Activated CD8-positive, alpha-beta memory T cell treated with anti-CD3 and anti-CD28 coated beads, Interleukin-2, amount 50 U/mL, for 24 hours (primary cell): ENCODE results near the gene STRA6.
"Not testable (repeated sequence)": the region's sequence is repeated elsewhere in the genome, so short reads cannot be mapped to it uniquely, and the experiment has no call there.

Experiments used
- DNase-seq: peaks from one replicate; pipeline ENCODE4 v3.0.0-alpha.2; 2020; ENCODE audit errors: extremely low read depth

The STRA6 gene

DNA sequence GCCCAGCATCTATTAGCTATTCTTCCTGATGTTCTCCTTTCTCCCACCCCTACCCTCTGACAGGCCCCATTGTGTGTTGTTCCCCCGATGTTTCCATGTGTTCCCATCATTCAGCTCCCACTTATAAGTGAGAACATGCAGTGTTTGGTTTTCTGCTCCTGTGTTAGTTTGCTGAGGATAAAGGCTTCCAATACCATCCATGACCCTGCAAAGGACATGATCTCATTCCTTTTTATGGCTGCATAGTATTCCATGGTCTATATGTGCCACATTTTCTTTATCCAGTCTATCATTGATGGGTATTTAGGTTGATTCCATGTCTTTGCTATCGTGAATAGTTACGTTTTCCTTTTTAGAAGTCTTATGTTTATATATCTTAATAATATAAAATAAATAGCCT, 42.2 kb downstream of the STRA6 start:
- not testable (repeated sequence) for DNase-seq

DNA sequence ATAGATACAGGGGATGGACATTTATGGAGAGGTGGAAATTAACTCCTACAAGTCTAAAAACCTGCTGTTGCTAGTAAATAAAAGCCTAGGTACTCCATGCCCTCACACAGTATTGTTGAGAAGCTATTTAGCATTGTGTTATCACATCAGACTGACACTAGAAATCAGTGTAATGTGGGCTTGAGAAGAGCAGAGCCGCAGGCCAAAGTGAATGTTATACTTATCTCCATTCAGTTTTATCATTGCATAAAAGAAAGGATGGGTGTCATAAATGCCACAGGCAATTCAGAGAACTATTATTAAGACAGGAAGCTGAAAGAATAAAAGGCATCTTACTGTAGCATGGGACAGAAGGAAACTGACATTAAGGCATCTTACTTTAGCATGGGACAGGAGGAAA, 42.8 kb downstream of the STRA6 start:
- DNase-seq, result no peak

DNA sequence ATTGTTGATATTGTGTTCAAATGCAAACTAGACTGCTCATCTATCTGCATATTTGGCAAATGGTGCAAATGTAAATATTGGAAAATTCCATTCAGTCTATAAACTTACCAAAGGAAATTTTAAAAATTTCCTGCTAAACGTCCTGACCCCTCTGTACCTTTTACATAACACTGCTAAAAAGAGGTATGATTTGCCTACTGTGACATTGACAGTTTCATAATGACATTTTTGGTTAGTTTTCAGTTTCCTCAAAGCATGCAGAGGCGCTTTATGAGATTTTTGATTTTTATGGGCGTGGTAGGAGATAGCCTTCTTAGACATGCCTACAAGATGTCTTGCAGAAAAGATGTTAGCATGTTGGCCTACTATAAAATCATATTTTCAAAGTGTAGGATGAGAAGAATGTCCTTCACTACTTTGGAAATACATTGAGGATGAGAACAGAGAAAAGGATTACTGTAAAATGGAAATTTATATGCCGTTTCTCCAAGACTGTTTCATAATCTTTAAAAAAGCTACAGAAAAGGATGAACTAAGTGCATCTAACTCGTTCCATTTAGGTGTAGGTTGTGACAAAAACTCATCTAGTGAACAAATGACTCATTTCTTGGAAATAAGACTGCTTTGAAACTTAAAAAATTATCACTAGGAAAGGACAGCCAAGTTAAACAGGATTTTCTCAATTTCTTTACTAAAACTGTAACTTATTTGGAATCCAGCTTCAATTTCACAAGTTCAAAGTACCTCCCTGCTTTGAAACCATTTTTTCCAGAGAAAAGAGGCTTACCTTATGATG, 43.5 kb downstream of the STRA6 start:
- DNase-seq, result no peak

DNA sequence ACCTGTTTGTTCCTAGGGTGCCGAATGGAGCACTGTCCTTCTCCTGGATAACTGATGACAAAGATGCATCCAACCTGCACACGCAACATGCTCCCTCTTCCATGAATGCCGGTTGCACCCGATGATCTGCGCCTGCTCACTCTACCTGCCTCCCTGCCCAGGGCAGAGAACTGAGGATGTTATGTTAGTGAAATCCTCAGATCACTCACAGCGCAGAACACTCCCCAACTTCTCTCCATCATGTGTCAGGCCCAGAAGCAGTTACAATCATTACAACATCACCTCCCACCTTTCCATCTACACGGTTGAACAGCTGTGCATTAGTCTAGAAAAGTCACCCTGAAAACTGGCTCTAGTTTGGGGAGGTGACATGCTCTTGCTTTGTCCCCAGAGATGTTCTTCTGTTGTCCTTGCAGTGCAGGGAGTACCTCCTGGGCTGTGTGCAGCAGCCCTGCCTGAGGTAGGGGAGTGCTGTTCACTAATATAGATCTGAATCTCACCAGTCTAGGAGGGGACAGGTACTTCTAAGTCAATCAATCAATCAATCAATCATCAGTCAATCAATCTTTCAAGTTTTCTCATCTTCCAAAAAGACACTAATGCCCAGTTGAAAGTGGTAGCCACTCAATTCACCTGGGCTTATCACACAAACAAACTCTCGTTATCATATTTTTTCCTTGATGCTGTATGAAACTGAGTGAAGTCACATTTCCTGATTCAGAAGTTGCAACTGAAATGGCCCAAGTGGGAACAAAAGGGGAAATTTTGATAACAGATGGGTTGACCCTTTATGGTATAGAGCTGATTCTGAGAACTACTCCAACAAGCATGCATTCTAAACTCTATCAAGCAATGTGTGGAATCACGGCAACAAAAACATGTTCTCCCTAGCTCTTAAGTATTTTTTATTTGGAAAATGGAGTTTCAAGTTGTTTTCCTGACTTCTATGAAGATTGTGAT, 44.4 kb downstream of the STRA6 start:
- no peak for DNase-seq

DNA sequence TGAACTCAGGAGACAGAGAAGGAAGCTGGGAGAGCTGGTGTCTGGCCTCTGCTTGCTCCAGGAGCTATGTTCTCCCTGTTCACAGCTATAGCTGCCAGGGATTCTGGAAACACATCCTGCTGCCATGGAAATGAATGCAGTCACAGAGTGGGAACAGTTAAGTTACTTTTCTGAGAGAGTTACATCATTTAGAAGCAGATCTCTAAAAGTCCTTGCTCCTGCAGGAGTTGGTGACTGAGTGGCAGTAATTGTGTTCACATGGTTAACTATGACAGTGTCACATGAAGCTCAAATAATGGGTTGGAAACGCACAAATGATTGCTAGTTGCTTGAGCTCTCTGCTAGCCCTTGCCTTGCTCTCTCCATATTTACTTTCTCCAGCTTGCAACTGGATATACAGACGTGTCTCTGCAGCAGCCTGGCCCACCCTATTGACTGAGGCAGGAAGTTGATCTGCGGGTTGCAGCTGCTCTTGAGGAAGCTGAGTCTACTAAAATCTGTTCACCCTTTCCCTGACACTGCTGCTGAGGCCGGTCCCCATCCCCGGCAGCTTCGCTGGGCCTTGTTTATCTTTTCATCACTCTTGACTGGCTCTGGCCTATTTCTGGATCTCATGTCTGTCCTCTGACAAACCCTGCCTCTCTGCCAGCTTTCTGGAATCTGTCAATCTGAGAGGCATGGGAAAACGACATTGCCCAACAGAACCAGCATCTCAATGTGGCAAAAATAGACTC, 45.7 kb downstream of the STRA6 start:
- DNase-seq, result no peak

DNA sequence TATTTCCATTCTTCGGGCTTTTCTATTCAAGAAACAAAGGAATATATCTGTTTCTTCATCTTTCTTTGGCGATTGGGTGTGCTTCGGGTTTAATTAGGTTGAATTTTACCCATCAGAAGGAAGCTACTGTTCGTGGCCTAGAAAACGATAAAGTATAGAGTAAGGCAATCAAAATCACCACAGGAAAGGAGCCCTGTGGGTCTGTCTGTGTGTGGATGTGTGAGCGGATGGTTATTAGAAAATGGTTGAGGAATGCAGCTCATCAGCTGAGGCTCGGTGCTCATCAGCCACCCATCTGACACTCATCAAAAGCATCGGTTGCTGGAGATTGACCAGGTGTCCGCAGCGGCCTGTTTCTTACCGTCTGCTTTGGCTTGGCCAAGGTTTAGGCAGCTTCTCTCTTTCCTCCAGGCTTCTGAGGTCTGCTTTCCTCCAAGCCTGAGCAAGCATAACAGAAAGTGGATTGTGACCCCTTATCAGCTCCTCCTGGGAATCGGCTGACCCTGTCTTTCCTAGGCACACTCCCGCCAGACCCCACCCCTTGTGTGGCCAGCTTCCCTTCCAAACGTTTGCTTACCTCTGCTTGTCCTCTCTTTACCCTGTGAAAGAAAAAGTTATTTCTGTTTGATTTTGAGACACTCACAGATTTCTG, 46.7 kb downstream of the STRA6 start:
- no peak for DNase-seq

DNA sequence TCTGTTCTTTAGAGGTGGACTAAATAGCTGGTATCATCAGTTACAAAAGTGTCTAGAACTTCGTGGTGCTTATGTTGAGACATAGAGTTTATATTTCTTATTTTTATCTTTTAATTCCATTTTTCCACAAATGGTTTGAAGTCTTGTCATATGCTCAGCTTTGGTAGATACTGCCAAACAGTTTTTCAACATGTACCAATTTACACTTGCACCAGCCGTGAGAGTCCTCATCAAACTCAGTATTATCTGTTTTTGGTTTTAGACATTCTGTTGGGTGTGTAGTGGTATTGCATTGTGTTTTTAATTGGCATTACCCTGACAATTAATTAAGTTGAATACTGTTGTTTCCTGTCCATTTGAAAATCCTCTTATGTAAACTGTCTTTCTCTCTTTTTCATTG, 55.5 kb downstream of the STRA6 start:
- DNase-seq, result no peak

DNA sequence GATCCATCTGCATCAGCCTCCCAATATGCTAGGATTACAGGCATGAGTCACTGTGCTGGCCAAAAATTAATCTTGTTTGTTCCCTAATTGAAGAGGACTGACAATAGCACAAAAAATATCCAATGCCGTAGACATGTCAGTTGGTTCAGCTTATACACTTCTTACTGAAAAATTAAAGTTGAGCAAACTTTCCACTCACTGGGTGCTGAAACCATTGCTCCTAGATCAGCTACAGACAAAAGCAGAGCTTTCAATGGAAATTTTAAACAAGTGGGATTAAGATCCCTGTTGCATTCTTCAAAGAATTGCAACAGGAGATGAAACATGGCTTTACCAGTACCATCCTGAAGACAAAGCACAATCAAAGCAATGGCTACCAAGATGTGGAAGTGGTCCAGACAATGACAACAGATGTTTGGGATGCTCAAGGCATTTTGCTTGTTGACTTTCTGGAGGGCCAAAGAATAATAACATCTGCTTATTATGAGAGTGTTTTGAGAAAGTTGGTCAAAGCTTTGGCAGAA, 56.2 kb downstream of the STRA6 start:
- DNase-seq, result no peak

DNA sequence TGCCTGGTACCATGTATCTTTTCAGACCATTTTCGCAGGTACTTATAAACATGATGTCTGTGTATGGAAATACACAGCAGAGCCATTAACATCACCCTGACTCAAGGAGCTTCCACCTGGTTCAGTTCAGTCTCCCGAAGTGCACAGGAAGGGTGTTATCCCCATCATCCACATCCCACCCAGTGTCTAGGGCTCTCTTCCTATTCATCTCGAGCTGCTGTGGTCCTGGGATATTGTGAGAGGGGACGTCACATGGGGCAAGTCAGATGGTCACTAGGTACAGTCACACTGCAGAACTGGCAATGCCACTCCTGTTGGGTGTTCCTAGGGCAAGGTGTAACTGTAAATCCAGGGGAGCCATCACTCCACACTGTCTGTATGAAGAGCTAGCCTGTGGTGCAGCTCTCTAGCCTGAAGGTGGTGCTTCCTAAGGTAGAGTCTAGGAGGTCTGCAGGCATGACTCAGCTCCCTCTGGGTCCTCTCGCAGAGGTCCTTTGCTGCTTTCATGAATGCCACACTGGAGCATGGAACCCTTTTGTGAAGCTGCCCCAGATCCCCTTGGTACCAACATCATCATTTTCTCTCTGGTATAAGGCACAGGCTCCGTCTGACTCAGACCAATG, 58.3 kb downstream of the STRA6 start:
- no peak for DNase-seq

DNA sequence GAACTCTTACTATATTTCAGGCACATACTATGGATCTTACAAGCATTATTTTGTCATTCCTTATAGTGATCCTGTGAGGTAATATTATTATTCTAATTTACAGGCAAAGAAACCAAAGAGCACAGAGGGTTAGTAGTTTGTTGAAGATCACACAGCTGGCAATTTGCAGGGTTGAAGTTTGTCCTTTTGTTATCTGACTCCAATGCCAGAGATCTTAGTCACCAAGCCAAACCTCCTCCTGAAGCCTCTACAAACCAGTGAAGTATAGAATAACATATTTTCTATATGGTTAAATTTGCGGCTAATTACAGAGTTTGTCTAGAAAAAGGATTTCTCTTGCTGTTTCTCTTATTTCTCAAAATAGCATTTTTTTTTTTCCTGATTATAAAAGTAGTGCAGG, 61.0 kb downstream of the STRA6 start:
- no peak for DNase-seq

DNA sequence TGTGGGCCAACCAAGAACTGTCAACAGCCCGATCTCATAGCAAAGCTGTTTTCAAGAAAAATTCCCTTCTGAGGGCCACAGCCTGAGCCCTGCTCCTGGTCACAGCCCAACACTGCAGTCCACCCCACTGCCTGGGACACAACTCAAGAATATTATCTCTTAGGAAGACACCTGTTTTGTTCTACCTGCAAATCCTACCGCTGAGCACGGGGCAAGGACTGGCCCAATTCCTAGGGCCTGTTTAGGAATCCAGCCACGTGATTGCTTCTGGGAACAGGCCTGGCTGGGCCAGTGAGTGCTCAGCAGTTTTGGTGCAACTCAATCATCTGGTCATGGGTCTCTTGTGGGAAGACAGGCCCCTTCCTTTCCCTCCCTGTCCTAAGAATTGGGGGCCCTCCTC, 63.9 kb downstream of the STRA6 start:
- DNase-seq, result no peak

DNA sequence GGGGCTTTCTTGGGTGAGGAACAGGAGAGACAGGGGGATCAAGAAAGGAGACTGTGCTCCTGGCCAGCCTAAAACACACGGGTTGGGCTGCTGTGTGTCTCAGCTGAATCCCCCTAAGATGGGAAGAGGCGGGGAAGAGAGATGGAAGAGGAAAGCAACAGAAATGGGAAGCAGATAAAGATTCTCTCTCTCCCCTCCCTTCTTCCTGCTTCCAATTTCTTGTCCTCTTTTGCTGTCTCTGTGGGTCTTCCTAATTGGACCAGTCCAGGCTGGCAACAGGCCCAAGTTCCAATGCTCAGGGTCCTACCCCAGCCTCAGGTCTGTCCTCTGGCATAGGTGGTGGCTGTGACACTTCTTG, 65.1 kb downstream of the STRA6 start:
- DNase-seq, result no peak

DNA sequence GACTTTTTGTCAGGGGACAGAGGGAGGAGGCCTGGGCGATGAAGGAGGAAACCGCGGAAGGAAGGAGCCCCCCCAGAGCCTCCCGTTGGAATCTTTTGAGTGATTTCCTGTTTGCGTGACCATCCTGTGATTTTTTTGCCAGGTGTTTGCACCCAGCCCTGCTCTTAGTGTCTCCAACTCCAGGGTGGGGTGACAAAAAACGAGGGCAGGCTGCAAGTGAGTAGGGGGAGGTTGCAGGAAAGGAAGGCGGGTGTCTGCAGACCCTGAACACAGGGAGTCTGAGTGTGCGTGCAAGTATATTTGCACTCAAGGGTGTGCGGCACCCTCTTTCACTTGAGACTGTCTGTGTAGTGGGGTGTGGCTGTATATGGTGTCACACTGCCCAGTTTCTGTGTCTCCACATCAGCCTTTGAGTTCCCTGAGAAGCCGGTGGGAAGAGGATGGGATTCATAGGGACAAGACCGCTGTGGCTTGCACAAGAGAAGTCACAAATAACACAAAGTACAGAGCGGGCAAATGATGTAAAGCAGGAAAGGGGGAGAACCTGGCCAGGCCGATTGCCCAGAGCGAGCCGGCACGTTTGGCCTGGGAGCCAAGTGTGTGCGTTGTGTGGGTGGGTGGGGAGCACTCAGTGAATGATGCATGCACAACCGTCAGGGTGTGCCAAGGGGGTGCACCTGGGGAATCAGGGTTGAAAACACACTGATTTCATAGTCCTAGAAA, 65.6 kb downstream of the STRA6 start:
- no peak for DNase-seq

DNA sequence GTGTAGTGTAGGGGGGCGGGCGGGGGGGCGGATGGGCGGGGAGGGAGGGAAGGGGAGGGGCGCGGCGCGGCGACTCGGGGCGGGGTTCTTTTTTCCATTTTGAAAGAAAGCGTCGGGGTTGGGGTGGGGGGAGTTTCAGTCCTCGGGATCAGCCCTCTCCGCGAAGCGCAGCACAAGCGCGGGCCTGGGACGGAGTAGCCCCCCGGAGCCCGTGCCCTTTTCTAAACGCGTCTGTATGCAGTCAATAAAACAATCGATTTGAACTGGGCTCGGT, 66.1 kb downstream of the STRA6 start:
- no peak for DNase-seq

DNA sequence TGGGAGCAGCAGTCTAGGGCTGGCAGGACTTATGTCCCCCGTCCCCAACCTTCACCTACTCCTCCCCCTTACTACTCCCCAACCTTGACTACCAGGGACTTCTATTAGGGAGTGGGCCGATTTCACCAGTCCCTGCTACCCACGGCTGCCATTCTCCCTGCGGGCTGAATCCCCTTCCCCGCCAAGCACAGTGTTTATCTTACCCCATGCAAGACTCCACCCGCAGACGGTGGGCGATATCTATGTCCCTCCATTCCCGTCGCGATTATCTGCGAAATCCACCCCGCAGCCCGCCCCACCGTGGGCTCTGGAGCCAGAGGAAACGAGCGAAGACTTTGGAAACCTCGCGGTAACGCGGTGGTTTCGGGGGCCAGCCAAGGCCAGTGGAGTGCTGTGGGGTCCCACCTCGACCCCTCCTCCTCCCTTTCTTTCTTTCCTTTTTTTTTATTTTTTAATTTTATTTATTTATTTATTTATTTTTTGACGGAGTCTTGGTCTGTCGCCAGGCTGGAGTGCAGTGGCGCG, 67.5 kb downstream of the STRA6 start:
- DNase-seq, result no peak

DNA sequence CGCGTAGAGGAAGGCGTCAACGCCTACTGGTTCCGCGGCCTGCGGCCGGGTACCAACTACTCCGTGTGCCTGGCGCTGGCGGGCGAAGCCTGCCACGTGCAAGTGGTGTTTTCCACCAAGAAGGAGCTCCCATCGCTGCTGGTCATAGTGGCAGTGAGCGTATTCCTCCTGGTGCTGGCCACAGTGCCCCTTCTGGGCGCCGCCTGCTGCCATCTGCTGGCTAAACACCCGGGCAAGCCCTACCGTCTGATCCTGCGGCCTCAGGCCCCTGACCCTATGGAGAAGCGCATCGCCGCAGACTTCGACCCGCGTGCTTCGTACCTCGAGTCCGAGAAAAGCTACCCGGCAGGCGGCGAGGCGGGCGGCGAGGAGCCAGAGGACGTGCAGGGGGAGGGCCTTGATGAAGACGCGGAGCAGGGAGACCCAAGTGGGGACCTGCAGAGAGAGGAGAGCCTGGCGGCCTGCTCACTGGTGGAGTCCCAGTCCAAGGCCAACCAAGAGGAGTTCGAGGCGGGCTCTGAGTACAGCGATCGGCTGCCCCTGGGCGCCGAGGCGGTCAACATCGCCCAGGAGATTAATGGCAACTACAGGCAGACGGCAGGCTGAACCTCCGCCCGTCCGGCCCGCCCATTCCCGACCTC, 68.1 kb downstream of the STRA6 start:
- no peak for DNase-seq

DNA sequence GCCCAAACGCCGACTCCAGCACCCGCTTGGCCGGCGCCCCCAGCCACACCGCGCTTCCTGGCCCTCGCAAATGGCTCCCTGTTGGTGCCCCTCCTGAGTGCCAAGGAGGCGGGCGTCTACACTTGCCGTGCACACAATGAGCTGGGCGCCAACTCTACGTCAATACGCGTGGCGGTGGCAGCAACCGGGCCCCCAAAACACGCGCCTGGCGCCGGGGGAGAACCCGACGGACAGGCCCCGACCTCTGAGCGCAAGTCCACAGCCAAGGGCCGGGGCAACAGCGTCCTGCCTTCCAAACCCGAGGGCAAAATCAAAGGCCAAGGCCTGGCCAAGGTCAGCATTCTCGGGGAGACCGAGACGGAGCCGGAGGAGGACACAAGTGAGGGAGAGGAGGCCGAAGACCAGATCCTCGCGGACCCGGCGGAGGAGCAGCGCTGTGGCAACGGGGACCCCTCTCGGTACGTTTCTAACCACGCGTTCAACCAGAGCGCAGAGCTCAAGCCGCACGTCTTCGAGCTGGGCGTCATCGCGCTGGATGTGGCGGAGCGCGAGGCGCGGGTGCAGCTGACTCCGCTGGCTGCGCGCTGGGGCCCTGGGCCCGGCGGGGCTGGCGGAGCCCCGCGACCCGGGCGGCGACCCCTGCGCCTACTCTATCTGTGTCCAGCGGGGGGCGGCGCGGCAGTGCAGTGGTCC, 68.7 kb downstream of the STRA6 start:
- no peak for DNase-seq

DNA sequence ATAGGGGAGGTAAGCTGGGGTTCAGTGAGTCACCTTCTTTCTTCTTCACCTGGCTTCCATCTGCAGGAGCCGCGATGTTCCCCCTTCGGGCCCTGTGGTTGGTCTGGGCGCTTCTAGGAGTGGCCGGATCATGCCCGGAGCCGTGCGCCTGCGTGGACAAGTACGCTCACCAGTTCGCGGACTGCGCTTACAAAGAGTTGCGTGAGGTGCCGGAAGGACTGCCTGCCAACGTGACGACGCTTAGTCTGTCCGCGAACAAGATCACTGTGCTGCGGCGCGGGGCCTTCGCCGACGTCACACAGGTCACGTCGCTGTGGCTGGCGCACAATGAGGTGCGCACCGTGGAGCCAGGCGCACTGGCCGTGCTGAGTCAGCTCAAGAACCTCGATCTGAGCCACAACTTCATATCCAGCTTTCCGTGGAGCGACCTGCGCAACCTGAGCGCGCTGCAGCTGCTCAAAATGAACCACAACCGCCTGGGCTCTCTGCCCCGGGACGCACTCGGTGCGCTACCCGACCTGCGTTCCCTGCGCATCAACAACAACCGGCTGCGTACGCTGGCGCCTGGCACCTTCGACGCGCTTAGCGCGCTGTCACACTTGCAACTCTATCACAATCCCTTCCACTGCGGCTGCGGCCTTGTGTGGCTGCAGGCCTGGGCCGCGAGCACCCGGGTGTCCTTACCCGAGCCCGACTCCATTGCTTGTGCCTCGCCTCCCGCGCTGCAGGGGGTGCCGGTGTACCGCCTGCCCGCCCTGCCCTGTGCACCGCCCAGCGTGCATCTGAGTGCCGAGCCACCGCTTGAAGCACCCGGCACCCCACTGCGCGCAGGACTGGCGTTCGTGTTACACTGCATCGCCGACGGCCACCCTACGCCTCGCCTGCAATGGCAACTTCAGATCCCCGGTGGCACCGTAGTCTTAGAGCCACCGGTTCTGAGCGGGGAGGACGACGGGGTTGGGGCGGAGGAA, 69.6 kb downstream of the STRA6 start:
- no peak for DNase-seq
